K562 (cell line): ENCODE measurements around the gene PLEKHG5.

Source experiments
- CHD2 ChIP-seq: IDR thresholded peaks from 2 replicates; pipeline ENCODE4 v1.6.1; 2011; ENCODE audit warnings: low read depth, low read length
- CTCF ChIP-seq, 3 experiments: IDR thresholded peaks in 2 of 3; conservative IDR thresholded peaks in 1 of 3; 2 replicates each; pipeline ENCODE4 v1.5.1; 2011 to 2012; ENCODE audit warnings: low read length in 3 of 3, mild to moderate bottlenecking in 3 of 3, control low read depth in 2 of 3, improper control_type of control experiment in 1 of 3, inconsistent platforms in 1 of 3, low read depth in 1 of 3, mixed read lengths in 1 of 3, moderate library complexity in 1 of 3; ENCODE audit not compliant: insufficient read depth in 2 of 3
- ELK1 ChIP-seq: sonication (generic); formaldehyde crosslinking; IDR thresholded peaks from 2 replicates; pipeline ENCODE4 v1.8.1; 2022; ENCODE audit warnings: missing genetic modification reagents
- EP300 ChIP-seq: IDR thresholded peaks from 2 replicates; pipeline ENCODE4 v1.6.1; 2012; ENCODE audit warnings: low read length, improper control_type of control experiment
- FOXK1 ChIP-seq: sonication (generic); formaldehyde crosslinking; IDR thresholded peaks from 2 replicates; pipeline ENCODE4 v1.8.0; 2022; ENCODE audit warnings: missing genetic modification reagents, mild to moderate bottlenecking, borderline replicate concordance
- POLR2A ChIP-seq: fragments of 450-650 bp; conservative IDR thresholded peaks from 2 replicates; pipeline ENCODE4 v1.6.1; 2016
- PTBP1 ChIP-seq: fragments of 200-400 bp; formaldehyde crosslinking; IDR thresholded peaks from 2 replicates; pipeline ENCODE4 v1.6.1; 2017; ENCODE audit warnings: low read depth, low read length
- ZBTB12 ChIP-seq: fragments of 250-450 bp; sonication (Bioruptor Pico); IDR thresholded peaks from 2 replicates; pipeline ENCODE4 v1.4.0; 2020
- ZNF644 ChIP-seq: fragments of 200-800 bp; sonication (Bioruptor generic); IDR thresholded peaks from 2 replicates; pipeline ENCODE4 v1.6.1; 2016; ENCODE audit warnings: low read depth, missing genetic modification characterization, missing compliant biosample characterization

- TF ChIP-seq POLR2A = no peak
- TF ChIP-seq PTBP1 = no peak
- no peak for TF ChIP-seq FOXK1 (CRISPR knock-in tag)
- TF ChIP-seq EP300 = no peak
- no peak for TF ChIP-seq CTCF (IDR thresholded peaks at IDR 0.05 in 2 of 3, conservative IDR thresholded peaks at IDR 0.05 in 1 of 3; ENCODE audit: insufficient read depth in 2 of 3, low read depth in 1 of 3, low read length in 3 of 3)
- TF ChIP-seq ZBTB12 (CRISPR knock-in tag) = no peak
- TF ChIP-seq ELK1 (CRISPR knock-in tag) = no peak
- no peak for TF ChIP-seq CHD2
- no peak for TF ChIP-seq ZNF644 (tag)
Observed at GRCh38 chr1:6417961-6418667, 73.4 kb downstream of the PLEKHG5 start.
